Neural cell (in vitro differentiated cells): ENCODE results near the gene SNRPE. TPM values are rescaled to one million over a fixed set of nuclear protein-coding genes. Genes with fewer than 3 reads are reported as not detected.

Experiments
- H2AFZ ChIP-seq: fragments of 200-600, 300-800 bp; sonication (generic), shearing (Covaris generic); 2 replicates; pipeline ENCODE4 v1.6.0; 2014; ENCODE audit warnings: low read depth, mild to moderate bottlenecking, antibody characterized with exemption, low read length, moderate library complexity
- H3F3A ChIP-seq: fragments of 200-600 bp; shearing (Covaris generic); 2 replicates; pipeline ENCODE4 v1.6.1; 2016; ENCODE audit warnings: mild to moderate bottlenecking, moderate library complexity, mixed read lengths, antibody characterized with exemption, low read length; ENCODE audit not compliant: insufficient read depth, poor library complexity, severe bottlenecking
- H3K27ac ChIP-seq: fragments of 200-600, 300-800 bp; sonication (generic), shearing (Covaris generic); 2 replicates; pipeline ENCODE4 v1.5.1; 2014; ENCODE audit warnings: mild to moderate bottlenecking, low read length, moderate library complexity
- H3K27me3 ChIP-seq: fragments of 300-800, 200-600 bp; sonication (generic), shearing (Covaris generic); 2 replicates; pipeline ENCODE4 v1.6.0; 2014; ENCODE audit warnings: mild to moderate bottlenecking, low read depth, low read length, moderate library complexity; ENCODE audit not compliant: insufficient read depth
- H3K36me3 ChIP-seq: fragments of 300-800, 200-600 bp; sonication (generic), shearing (Covaris generic); 2 replicates; pipeline ENCODE4 v1.5.1; 2014; ENCODE audit warnings: mild to moderate bottlenecking, antibody characterized with exemption, low read length, moderate library complexity; ENCODE audit not compliant: insufficient read depth
- H3K4me2 ChIP-seq: fragments of 300-800, 200-600 bp; sonication (generic), shearing (Covaris generic); 2 replicates; pipeline ENCODE4 v1.6.0; 2014; ENCODE audit warnings: mild to moderate bottlenecking, low read length
- H3K4me3 ChIP-seq: fragments of 300-800, 200-600 bp; sonication (generic), shearing (Covaris generic); 2 replicates; pipeline ENCODE4 v1.5.1; 2014; ENCODE audit warnings: mild to moderate bottlenecking, low read length, moderate library complexity
- H3K79me2 ChIP-seq: fragments of 200-600 bp; shearing (Covaris generic); replicated peaks from 2 replicates; pipeline ENCODE4 v1.6.0; 2014; ENCODE audit warnings: mild to moderate bottlenecking, low read length, moderate library complexity; ENCODE audit not compliant: insufficient read depth
- H3K9ac ChIP-seq: fragments of 300-800, 200-600 bp; sonication (generic), shearing (Covaris generic); 2 replicates; pipeline ENCODE4 v1.6.1; 2016; ENCODE audit warnings: mild to moderate bottlenecking, low read length, mixed read lengths
- H3K9me2 ChIP-seq: fragments of 200-600 bp; shearing (Covaris generic); 2 replicates; pipeline ENCODE4 v1.6.1; 2016; ENCODE audit warnings: mild to moderate bottlenecking, low read length, mixed read lengths; ENCODE audit not compliant: insufficient read depth
- H3K9me3 ChIP-seq: fragments of 200-600, 300-800 bp; sonication (generic), shearing (Covaris generic); 2 replicates; pipeline ENCODE4 v1.6.1; 2016; ENCODE audit warnings: mild to moderate bottlenecking, mixed run types, low read length, moderate library complexity, mixed read lengths
- H4K20me1 ChIP-seq: fragments of 200-600 bp; shearing (Covaris generic); 2 replicates; pipeline ENCODE4 v1.6.1; 2016; ENCODE audit warnings: mild to moderate bottlenecking, mixed run types; ENCODE audit not compliant: insufficient read depth
- EP300 ChIP-seq: fragments of 450-650 bp; conservative IDR thresholded peaks from 2 replicates; pipeline ENCODE4 v1.6.1; 2014; ENCODE audit warnings: antibody characterized with exemption, mild to moderate bottlenecking, moderate library complexity; ENCODE audit not compliant: poor library complexity, severe bottlenecking
- EZH2 ChIP-seq: fragments of 200-600, 300-800 bp; shearing (Covaris generic), sonication (generic); IDR thresholded peaks from 2 replicates; pipeline ENCODE4 v1.6.1; 2014; ENCODE audit warnings: antibody characterized with exemption, low read length, borderline replicate concordance, mild to moderate bottlenecking; ENCODE audit not compliant: insufficient read depth, poor library complexity, severe bottlenecking
- MXI1 ChIP-seq: fragments of 450-650 bp; conservative IDR thresholded peaks from 2 replicates; pipeline ENCODE4 v1.6.1; 2014; ENCODE audit warnings: antibody characterized with exemption, mild to moderate bottlenecking; ENCODE audit not compliant: poor library complexity, severe bottlenecking
- POLR2AphosphoS5 ChIP-seq: IDR thresholded peaks from 2 replicates; pipeline ENCODE4 v1.6.1; 2012
- RAD21 ChIP-seq: fragments of 450-650 bp; conservative IDR thresholded peaks from 2 replicates; pipeline ENCODE4 v1.6.1; 2014; ENCODE audit warnings: antibody characterized with exemption, mild to moderate bottlenecking, moderate library complexity
- SMC3 ChIP-seq: fragments of 450-650 bp; conservative IDR thresholded peaks from 2 replicates; pipeline ENCODE4 v1.6.1; 2014; ENCODE audit warnings: antibody characterized with exemption, mild to moderate bottlenecking, moderate library complexity; ENCODE audit not compliant: poor library complexity
- TAF1 ChIP-seq: IDR thresholded peaks from 2 replicates; pipeline ENCODE4 v1.6.1; 2012; ENCODE audit warnings: low read depth
- polyA plus RNA-seq: library from polyadenylated mRNA; depleted of rRNA; stranded (reverse); fragments of >200 nt; gene quantifications from 2 replicates; pipeline ENCODE4 v1.2.3, GENCODE V29; 2014
- TF ChIP-seq, protein P1 (sequence below): IDR thresholded peaks from 2 replicates; pipeline ENCODE4 v1.6.1; 2012; ENCODE audit warnings: borderline replicate concordance
- TF ChIP-seq, protein P2 (sequence below): fragments of 450-650 bp; IDR thresholded peaks from 2 replicates; pipeline ENCODE4 v1.5.1; 2014; ENCODE audit warnings: antibody characterized with exemption, mild to moderate bottlenecking, moderate library complexity; ENCODE audit not compliant: poor library complexity, severe bottlenecking

The SNRPE gene
- polyA plus RNA-seq, 1 donor from 2014 or later, result 373 TPM

DNA sequence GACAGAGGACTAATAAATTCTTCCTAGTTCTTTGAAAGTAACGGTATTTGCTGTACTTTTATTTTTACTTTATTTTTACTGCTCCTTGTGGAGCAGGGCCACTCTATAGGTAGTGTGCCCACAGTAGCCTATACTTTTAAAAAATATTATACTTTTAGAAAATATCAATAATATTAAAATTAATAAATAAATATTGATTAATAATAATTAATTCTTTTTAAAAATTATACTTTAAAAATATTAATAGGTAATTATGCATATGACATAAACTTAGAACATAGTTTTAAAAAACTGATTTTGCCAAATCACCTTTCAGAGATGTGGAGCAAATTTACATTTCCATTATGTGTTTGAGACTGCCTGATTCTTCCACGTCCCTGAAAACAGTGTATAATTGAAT lies 35.2 kb upstream of the SNRPE start:
- no peaks in the 10 kb centered on the region for H3K79me2 ChIP-seq
- no peak overlapping the region for H3K9ac ChIP-seq
- no peak overlapping the region for H3K27ac ChIP-seq
- TF ChIP-seq POLR2AphosphoS5 (no peak), RAD21 (no peak), MXI1 (no peak), EP300 (no peak)
- TF ChIP-seq, protein P1, sequence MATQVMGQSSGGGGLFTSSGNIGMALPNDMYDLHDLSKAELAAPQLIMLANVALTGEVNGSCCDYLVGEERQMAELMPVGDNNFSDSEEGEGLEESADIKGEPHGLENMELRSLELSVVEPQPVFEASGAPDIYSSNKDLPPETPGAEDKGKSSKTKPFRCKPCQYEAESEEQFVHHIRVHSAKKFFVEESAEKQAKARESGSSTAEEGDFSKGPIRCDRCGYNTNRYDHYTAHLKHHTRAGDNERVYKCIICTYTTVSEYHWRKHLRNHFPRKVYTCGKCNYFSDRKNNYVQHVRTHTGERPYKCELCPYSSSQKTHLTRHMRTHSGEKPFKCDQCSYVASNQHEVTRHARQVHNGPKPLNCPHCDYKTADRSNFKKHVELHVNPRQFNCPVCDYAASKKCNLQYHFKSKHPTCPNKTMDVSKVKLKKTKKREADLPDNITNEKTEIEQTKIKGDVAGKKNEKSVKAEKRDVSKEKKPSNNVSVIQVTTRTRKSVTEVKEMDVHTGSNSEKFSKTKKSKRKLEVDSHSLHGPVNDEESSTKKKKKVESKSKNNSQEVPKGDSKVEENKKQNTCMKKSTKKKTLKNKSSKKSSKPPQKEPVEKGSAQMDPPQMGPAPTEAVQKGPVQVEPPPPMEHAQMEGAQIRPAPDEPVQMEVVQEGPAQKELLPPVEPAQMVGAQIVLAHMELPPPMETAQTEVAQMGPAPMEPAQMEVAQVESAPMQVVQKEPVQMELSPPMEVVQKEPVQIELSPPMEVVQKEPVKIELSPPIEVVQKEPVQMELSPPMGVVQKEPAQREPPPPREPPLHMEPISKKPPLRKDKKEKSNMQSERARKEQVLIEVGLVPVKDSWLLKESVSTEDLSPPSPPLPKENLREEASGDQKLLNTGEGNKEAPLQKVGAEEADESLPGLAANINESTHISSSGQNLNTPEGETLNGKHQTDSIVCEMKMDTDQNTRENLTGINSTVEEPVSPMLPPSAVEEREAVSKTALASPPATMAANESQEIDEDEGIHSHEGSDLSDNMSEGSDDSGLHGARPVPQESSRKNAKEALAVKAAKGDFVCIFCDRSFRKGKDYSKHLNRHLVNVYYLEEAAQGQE, result no peak
- H3K27me3 ChIP-seq, result no peaks in the 10 kb centered on the region
- H3F3A ChIP-seq, result no peaks in the 10 kb centered on the region
- H3K4me3 ChIP-seq, result no peak overlapping the region
- H3K36me3 ChIP-seq, result peaks cover 14% of the 10 kb centered on the region
- H3K4me2 ChIP-seq, result no peak overlapping the region
- H2AFZ ChIP-seq, result no peak overlapping the region
- no peaks in the 10 kb centered on the region for H4K20me1 ChIP-seq
- no peaks in the 10 kb centered on the region for H3K9me3 ChIP-seq
- H3K9me2 ChIP-seq, result no peaks in the 10 kb centered on the region

DNA sequence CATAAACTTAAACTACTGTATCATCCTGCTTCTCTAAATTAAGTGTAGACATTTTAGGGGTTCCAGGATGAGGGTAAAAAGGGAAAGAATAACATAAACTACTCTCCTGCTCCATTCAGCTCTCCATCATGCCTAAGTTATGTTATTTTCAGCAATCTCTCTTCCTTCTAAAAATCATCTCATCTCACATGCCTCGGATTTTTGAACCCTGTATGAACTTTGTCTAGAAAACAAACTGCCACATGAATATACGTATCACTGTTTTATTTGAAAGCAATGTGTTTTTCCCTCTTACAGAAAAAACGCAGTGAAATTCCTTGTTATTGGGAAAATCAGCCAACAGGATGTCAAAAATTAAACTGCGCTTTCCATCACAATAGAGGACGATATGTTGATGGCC lies 33.4 kb upstream of the SNRPE start:
- Histone ChIP-seq H2AFZ (no peak overlapping the region), H3K27me3 (no peaks in the 10 kb centered on the region), H3K27ac (no peak overlapping the region), H3K9me2 (no peaks in the 10 kb centered on the region), H3K79me2 (no peaks in the 10 kb centered on the region), H3K4me3 (no peak overlapping the region), H3F3A (no peaks in the 10 kb centered on the region), H3K9me3 (no peaks in the 10 kb centered on the region), H3K9ac (no peak overlapping the region), H4K20me1 (no peaks in the 10 kb centered on the region), H3K4me2 (no peak overlapping the region), H3K36me3 (peaks cover 14% of the 10 kb centered on the region)
- TF ChIP-seq EP300 (no peak), EZH2 (no peak), POLR2AphosphoS5 (no peak), TAF1 (no peak), SMC3 (no peak), MXI1 (no peak), RAD21 (no peak)
- TF ChIP-seq, protein P1, result no peak
- TF ChIP-seq, protein P2, sequence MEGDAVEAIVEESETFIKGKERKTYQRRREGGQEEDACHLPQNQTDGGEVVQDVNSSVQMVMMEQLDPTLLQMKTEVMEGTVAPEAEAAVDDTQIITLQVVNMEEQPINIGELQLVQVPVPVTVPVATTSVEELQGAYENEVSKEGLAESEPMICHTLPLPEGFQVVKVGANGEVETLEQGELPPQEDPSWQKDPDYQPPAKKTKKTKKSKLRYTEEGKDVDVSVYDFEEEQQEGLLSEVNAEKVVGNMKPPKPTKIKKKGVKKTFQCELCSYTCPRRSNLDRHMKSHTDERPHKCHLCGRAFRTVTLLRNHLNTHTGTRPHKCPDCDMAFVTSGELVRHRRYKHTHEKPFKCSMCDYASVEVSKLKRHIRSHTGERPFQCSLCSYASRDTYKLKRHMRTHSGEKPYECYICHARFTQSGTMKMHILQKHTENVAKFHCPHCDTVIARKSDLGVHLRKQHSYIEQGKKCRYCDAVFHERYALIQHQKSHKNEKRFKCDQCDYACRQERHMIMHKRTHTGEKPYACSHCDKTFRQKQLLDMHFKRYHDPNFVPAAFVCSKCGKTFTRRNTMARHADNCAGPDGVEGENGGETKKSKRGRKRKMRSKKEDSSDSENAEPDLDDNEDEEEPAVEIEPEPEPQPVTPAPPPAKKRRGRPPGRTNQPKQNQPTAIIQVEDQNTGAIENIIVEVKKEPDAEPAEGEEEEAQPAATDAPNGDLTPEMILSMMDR, result no peak
